GM21723 (cell line): ENCODE data around the gene CLEC16A.

Experiments
- ATAC-seq: cut with Tn5 transposase; IDR thresholded peaks from one replicate; pipeline ENCODE4 v1.9.1; 2021; ENCODE audit warnings: mild to moderate bottlenecking, moderate library complexity; ENCODE audit not compliant: unreplicated experiment

CLEC16A gene

DNA sequence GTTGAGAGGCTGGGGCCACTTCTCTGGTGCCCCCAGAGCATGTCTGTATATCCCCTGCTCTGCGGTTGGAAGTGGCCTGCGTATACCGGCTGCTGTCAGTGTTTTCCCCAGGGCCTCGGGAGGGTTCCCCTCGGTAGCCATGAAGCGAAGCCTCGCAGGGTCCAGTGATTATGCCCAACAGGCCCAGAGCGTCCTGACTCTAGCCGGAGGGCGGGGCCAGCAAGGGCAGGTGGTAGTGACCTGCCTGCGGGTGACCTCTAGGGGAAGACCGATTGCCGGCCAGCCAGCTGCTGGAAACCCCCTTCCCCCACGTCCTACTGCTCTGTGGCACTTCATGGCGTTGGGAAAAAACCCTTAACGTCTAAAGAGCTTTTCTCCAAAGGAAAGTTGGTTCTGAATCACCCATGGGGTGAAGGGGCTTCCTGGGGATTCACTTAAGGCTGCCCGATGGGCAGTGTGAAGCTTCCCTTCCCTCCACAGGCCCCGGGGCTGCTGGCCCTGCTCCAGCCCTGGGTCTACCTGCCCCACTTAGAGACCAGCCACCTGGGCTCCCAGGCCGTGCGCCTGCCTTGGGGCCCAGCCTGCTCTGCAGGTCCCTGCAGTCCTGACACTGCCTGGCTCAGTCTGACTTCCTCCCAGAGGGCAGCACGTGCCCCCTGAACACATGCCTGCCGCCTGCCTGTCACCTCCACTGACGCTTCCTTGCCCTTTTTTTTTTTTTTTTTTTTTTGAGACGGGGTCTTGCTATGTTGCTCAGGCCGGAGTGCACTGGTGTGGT is 238.9 kb downstream of the CLEC16A start:
- ATAC-seq = peak; percentile 46

DNA sequence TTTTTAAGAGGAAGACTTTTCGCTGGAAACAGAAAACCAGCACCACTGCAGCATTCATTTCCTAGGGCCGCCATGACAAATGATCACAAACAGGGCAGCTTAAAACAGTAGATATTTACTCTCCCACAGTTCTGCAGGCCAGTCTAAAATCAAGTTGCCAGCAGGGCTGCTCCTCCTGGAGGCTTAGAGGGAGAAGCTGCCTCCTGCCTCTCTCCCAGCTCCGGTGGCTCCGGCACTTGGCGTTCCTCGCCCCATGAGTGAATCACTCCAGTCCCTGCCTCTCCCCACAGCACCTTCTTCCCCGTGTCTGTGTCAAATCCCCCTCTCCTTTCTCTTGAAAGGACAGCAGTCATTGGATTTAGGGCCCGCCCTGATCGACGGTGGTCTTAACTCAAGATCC is 239.6 kb downstream of the CLEC16A start:
- ATAC-seq = no peak

DNA sequence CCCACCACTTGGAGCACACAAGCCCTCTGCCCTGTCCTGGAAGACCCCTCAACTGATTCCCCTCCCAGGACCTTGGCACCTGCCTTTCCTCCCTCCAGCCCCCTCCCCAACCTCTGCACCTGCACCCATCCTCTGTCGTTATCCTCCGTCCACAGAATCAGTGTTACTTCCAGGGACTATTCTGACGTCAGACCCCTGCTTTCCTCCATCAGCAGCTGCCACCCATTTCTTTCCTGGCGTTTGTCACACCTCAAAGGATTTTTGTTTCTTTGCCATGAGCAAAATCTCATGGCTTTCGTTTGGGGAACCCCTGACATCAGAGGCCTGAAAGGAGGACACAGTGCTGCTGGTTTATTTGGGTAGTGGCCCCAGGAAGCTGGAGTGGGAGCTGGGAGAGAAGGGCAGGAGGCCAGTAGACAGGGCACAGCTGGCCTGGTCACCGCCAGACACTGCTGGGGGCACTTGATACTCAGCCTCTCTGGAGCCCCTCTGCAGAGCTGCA is 243.2 kb downstream of the CLEC16A start:
- ATAC-seq = no peak

DNA sequence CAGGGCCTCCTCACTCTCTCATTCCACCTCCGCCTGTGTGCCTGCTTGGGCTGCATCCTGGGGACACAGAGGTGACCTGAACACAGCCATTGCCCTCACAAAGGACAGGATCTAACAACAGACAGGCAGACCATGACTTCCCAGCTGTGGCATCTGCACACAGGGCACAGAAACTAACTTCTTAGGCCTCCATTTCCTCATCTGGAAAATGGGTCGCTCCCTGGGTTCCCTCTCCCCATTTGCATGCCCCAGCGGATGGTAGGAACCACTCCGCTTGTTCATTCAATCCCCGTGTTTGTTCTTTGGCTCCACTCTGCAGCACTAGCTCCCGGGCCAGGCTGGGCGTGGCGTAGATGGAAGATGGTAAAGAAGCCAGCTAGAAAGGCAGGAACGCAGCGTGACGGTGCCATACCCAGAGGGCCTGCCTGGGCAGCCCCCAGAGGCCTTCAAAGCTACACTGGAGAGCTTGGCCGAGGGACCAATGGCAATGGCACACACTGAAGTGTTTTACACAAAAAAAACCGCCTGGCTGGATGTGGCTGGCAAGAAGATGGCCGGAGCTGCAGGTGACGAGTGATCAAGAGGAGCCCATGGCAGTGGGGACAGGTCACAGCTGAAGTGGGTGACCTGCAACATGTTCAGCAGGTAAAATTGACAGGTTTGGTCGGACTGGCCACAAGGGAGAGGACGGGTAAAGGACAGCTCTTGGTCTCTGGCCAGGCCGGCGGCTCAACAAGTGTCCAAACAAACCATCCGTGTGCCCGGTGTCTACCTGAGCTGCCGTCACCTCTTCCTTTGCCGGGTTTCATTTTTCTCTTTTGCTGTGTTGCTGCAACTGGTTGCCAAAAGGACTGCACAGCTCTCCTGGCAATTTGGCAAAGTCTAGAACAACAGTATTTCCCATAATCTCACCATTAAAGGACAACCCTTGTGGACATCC is 244.7 kb downstream of the CLEC16A start:
- ATAC-seq = no peak

DNA sequence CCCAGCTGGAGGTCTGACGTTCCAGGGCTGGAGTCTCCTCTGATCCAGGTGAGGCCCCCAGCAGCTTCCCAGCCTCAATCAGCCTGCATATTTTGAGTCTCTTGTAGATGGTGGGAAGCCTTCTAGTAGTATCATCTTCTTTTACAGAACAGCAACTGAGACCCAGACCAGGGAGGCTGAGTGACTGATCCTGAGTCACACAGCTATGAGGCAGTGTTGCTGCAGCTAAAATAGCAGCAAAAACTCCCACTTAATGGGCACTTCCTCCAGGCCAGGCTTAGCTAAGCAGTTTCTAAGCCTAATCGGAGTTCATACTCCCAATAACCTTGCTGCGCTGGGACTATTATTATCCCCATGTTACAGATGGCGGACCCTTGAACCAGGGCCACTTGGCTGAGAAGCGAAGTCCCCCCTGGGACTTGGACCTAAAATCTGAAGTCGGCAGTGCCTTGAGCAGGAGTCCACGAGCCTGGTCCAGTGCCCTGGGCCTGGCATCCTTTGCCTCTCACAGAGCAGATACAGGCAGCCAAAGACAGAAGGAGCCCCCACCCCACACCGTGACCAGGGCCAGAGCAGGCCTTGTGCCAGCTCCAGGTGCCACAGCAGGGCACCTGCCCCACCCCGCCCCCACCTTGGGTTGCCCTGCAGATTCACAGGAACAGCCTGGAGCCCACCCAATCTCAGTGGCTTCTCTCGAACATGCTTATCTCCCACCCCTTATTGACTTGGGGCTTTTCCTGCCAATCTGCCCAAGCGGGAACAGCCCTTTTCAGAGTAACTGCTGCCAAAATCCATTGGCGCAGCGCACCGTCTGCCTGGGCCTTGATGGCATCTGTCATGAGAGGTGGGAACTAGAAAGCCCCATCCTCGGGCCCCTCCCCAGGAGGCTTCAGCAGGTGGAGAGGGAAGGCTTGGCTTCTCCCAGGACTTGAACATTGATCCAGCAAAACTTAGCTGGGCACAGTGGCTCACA is 246.5 kb downstream of the CLEC16A start:
- ATAC-seq = no peak

DNA sequence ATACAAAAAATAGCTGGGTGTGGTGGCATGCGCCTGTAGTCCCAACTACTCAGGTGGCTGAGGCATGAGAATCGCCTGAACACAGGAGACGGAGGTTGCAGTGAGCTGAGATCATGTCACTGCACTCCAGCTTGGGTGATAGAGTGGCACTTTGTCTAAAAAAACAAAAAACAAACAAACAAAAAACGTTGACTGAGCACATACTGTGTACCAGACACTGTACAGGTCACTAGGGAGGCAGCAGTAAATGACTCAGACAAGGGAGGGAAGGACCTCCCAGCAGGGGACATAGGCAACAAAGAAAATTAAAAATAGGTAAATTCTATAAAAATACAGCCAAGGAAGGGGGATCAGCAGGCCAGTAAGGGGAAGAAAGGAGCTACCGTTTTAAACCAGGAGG is 247.3 kb downstream of the CLEC16A start:
- ATAC-seq = no peak

DNA sequence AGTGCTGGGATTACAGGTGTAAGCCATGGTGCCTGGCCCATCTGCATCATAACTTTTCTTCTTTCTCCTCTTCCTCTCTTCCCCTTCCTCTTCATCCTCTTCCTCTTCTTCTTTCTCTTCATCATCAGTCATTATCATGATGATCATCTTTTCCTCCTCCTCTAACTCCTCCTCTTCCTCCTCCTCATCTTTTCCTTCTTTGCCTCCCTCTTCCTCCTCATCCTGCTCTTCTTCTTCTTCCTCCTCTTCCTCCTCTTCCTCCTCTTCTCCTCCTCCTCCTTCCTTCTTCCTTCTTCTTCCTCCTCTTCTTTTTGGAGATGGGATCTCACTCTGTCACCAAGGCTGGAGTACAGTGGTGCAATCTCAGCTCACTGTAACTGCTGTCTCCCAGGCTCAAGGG is 249.1 kb downstream of the CLEC16A start:
- ATAC-seq = no peak

DNA sequence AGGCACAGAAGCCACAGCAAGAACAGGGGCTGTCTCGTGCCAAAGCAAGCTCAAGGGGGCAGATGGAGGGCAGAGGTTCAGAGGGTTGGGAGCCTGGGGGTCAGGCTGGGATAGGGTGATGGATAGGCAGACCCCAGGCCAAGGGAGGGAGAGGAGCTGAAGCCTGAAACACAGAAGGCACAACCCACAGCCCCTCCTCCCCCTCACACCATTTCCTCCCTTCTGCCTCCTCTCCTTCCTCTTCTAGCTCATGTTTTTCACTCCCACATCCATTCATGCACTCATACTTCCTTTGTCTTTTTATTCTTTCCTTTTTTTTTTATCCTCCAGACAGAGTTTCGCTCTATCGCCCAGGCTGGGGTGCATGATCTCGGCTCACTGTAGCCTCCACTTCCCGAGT is 250.5 kb downstream of the CLEC16A start:
- no peak for ATAC-seq

DNA sequence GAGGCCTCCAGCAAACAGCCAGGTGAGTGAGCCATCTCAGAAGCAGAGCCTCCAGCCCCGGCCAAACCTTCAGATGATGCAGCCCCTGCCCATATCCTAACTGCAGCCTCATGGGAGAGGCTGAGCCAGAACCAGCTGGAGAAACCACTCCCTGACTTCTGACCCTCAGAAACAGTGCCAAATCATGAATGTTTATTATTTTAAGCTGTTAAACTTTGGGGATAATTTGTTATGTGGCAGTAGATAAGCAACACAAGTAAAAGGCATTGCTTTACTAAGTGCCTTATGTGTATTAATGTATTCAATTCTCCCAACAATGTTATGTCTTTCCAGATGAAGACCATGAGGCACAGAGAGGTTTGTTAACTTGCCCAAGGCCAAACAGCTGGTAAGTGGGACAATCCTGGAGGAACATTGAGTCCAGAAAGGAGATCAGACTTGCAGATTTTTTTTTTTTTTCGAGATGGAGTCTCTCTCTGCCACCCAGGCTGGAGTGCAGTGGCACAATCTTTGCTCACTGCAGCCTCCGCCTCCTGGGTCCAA is 252.0 kb downstream of the CLEC16A start:
- ATAC-seq = no peak

DNA sequence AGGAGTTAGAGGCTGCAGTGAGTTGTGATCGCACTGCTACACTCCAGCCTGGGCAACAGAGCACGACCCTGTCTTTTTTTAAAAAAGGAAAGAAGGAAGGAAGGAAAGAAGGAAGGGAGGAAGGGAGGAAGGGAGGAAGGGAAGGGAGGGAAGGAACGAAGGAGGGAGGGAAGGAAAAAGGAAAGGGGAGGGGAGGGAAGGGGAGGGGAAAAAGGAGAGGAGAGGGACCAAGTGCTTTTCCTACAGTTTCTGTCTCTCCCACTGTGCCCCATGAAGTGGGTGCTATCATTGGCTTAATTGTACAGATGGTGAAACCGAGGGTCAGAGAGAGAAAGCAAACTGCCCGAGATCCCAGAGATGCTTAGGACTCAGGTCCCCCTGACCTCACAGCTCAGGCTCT is 254.0 kb downstream of the CLEC16A start:
- ATAC-seq = no peak

DNA sequence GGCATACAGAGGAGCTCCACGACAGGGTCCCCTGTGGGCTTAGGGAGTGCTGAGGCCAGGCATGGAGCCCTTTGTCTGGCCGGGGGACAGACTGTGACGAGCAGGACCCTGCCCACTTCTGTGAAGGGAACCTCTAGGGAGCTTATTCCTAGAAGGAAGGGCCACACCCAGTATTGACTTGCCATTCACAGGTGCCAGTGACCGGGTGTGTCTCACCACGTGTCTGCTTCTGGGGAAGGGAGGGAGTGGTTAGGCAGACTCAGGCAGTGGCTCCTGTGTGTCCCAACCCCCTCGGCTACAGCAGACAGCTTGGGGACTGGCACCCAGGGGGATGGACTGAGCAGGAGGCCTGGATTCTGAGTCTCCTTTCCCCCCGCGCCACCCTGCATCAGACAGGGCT is 254.5 kb downstream of the CLEC16A start:
- ATAC-seq = no peak

DNA sequence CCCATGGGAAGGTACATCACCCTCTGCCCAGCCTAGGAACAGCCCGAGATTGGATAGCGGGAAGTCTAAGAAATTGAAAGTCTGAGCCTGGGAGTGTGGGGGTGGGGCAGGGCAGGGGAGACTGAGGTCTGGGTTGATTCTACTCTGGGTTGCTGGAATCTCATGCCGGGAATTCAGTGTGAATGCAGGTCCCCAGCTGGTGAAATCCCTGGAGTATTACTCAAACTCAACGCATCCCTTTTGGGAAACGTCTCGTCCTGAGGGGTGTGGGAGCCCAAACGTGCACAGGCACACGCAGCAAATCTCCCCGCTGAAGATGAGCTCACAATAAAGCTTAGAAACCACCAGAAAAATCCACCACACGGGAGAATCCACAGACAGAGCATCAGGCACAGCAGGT is 256.2 kb downstream of the CLEC16A start:
- ATAC-seq = no peak

DNA sequence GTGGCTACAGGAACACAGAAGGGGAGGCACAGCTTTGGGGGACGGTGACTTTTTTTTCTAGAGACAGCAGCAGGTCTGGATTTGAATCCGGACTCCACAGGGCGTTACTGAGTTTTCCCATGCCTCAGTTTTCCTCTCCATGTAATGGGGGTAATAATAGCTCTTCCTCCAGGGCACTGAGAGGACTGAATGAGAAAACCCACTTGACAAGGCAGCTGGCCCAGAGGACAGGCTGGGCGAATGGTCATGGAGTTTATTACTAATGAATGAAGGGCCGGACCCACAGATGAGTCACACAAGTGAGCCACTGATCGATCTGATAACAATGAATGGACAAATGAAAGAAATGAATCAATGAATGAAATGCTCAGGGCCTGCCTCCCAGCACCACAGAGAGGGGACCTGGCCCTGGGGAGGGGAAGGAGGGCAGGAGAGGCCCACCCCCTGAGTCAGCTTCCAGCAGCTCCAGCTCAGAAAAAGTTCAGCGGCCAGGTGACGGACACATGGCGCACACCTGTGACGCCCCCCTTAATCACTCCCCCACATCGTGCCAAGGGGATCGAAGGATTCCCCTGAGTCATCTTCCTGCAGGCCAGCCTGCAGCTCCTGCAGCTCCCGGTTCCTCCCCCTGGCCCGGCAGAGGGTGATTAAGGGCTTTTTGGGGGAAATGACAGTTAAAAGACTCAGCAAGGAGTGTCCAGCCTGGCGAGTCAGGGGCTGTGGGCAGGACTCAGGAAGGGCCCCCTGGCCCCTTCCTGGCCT is 257.3 kb downstream of the CLEC16A start:
- ATAC-seq = no peak

DNA sequence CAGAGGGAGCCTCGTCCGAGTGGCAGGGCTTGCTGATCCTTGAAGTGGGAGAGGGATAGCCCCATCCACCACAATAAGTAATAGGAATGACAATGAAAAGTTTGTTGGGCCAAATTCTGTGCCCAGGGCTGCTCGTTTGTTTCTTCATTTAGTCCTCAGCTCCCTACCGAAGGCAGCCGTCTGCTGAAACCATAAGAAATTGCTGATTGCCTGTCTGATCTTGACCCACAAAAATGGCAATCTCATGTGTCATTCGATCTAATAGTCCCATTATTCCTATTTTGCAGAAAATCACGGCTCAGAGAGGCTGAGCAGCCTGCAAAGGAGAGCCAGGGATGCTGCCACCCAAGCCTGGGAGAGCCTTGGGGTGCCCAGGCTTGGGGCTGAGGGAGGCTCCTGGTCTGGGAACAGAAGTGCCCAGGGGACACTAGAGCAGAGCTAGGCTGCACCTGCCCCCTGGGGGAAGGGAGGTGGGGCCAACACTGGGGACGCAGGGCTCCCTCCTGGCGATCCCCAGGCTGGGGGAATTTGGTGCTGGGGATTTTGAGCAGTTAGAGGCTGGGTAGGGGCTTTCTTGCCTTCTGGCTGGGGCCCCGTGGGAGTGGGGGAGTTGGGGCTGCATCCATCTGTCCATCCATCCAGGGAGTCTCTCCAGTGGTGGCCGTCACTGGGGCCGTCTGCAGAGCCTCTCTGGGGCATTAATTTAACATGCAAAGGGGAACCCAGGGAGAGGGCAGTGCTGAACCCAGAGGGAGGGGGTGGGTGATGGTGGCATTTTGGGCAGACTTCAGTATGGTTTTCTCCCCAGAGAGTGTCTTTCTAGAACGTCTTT is 258.1 kb downstream of the CLEC16A start:
- ATAC-seq = no peak

DNA sequence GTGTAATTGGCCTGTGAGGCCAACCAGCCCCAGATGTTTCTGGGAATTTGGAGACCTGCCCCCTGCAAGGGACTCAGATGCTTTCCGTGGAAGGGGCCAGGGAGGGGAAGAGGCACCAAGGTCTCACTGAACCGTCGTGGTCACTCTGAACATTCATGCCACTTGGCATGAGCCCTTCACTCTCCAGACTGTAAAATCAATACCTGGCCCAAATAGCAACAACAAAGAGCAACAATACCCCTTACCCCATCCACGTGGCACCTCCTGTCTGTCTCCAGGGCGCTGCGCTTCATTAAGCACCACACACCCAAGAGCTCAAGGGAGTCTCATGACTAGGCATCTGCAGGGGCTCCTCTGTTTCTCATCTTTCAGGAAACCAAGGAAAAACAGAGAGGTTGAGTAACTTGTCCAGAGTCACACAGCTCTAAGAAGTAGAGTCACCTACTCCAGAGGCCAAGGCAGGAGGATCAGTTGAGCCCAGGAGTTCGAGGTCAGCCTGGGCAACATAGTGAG is 258.8 kb downstream of the CLEC16A start:
- ATAC-seq = no peak

DNA sequence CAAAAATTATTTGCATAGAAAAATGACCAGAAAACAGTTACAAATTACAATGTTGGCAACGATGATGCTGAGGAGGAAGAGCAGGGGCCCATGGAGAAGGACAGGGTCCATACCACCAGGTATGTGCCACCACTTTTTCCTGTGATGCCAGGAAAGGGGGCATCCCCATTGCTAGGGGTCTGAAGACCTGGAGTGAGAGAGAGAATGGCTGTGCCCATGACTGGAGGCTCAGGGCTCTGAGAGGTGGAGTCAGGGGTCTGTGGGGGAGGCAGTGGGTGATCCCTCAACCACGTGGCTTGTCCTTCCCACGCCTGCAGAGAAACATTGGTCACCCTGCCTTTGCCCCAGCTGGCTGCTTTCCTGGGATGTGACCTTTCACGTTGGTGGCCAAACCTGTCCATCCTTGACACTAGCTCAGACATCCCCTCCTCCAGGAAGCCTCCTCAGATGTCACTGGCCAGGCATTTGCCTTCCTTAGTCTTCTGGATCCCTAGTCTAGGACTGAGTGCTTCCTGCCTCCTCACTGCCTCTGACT is 260.2 kb downstream of the CLEC16A start:
- no peak for ATAC-seq

DNA sequence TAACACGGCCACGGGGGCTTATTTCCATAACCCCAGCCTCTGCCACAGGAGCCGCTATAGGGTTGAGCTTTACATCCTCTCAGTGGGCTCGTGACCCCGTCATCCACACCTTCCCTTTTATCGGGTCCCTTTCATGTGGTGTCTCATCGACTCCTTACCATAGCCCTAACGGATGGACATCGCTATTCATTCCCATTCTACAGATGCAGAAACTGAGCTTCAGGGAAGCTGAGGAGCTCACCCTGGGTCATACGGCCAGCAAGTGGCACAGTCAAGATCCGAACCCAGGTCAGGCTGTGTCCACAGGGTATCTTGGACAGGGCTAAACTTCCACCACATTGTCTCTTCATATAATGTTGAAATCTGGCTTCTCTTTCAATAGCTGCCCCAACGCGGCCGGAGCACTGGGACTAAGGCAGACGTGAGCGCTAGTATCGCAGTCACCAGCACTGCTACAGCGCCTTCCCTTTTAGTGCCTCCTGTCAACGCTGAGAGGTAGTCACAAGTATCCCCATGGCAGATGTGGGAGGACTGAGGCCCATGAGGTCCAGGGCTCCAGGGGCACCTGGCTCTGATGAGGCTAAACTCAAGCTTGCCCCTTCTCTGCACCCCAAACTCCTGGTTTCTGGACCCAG is 260.8 kb downstream of the CLEC16A start:
- ATAC-seq = no peak
